Panc1 (cell line): ENCODE results near the gene SDK2. TPM values are rescaled to one million over a fixed set of nuclear protein-coding genes. Genes with fewer than 3 reads are reported as not detected.

Source experiments
- ATAC-seq: fragments of 200-7000 bp; cut with Tn5 transposase; 2 replicates; pipeline ENCODE4 v1.9.1; 2020; ENCODE audit warnings: mild to moderate bottlenecking, moderate library complexity
- BruUV-seq: library from RNA; stranded (reverse); fragments of 400-500 nt; replicated peaks from 2 replicates; lab custom pipeline; 2021; lab: Mats Ljungman, UMichigan
- CTCF ChIA-PET: fragments of 300-600 bp; sonication (Branson Sonifier 250); formaldehyde crosslinking; loops from one replicate; lab custom pipeline; 2022; ENCODE audit warnings: antibody characterized with exemption; lab: Charles Lee
- POLR2A ChIA-PET: fragments of 300-600 bp; sonication (Branson Sonifier 250); formaldehyde crosslinking; loops from one replicate; lab custom pipeline; 2022; ENCODE audit warnings: antibody characterized with exemption; lab: Charles Lee
- DNase-seq: peaks from one replicate; pipeline ENCODE4 v3.0.0-alpha.2; 2010; ENCODE audit warnings: low read depth, low spot score
- H3K27ac ChIP-seq: 2 replicates; pipeline ENCODE4 v1.5.1; 2011; ENCODE audit warnings: mild to moderate bottlenecking, low read length, inconsistent platforms
- H3K27me3 ChIP-seq: fragments of 200-500 bp; sonication (Bioruptor generic); 2 replicates; pipeline ENCODE4 v1.6.0; 2014; ENCODE audit warnings: low read length, inconsistent platforms; ENCODE audit not compliant: control insufficient read depth, insufficient read depth
- H3K36me3 ChIP-seq: fragments of 200-500 bp; sonication (Bioruptor generic); 2 replicates; pipeline ENCODE4 v1.5.1; 2014; ENCODE audit warnings: inconsistent platforms, mild to moderate bottlenecking, low read length, moderate library complexity; ENCODE audit not compliant: control insufficient read depth, insufficient read depth
- H3K4me1 ChIP-seq: 2 replicates; pipeline ENCODE4 v1.5.1; 2011; ENCODE audit warnings: inconsistent platforms, mild to moderate bottlenecking, low read length, moderate library complexity; ENCODE audit not compliant: control insufficient read depth, insufficient read depth
- H3K4me3 ChIP-seq, 2 experiments: 2 replicates each; pipeline ENCODE4 v1.5.1; 2011 to 2012; ENCODE audit warnings: low read depth in 2 of 2, low read length in 2 of 2, mild to moderate bottlenecking in 2 of 2, inconsistent platforms in 1 of 2, moderate library complexity in 1 of 2
- H3K9me3 ChIP-seq: fragments of 200-500 bp; sonication (Bioruptor generic); 2 replicates; pipeline ENCODE4 v1.5.1; 2014; ENCODE audit warnings: low read depth, mild to moderate bottlenecking, inconsistent platforms, low read length, moderate library complexity; ENCODE audit not compliant: control insufficient read depth, insufficient read depth
- CTCF ChIP-seq: fragments of 450-650 bp; IDR thresholded peaks from 2 replicates; pipeline ENCODE4 v1.5.1; 2017; ENCODE audit warnings: mild to moderate bottlenecking
- POLR2AphosphoS5 ChIP-seq: IDR thresholded peaks from 2 replicates; pipeline ENCODE4 v1.6.1; 2012; ENCODE audit warnings: mild to moderate bottlenecking, low read depth, low read length, moderate library complexity
- SIN3A ChIP-seq: IDR thresholded peaks from 2 replicates; pipeline ENCODE4 v1.6.1; 2012; ENCODE audit warnings: low read depth, mild to moderate bottlenecking, low read length, moderate library complexity, borderline replicate concordance; ENCODE audit not compliant: insufficient read depth
- TCF7L2 ChIP-seq: IDR thresholded peaks from 2 replicates; pipeline ENCODE4 v1.6.1; 2011; ENCODE audit warnings: mild to moderate bottlenecking, low read depth, low read length, inconsistent platforms
- in situ Hi-C: cut with HindIII; loops from 2 replicates; pipeline ENCODE4 v1.10.0; 2016; ENCODE audit warnings: low sequenced_read_pairs, low pct_unique_long_range_greater_than_20kb
- intact Hi-C: fragments of 100-400 bp; cut with micrococcal nuclease; formaldehyde crosslinking; loops from one replicate; pipeline ENCODE4 v1.10.0; 2022; ENCODE audit not compliant: unreplicated experiment
- total RNA-seq: library from RNA; stranded (reverse); gene quantifications from one replicate; pipeline ENCODE4 v1.2.1, GENCODE V29; 2021; ENCODE audit not compliant: unreplicated experiment
- TF ChIP-seq, protein P1 (sequence below), 2 experiments: IDR thresholded peaks; 2 replicates each; pipeline ENCODE4 v1.6.1; 2011 to 2012; ENCODE audit warnings: low read depth in 2 of 2, control low read depth in 1 of 2, low read length in 1 of 2, mild to moderate bottlenecking in 1 of 2, moderate library complexity in 1 of 2; ENCODE audit not compliant: insufficient read depth in 1 of 2

Gene SDK2
- total RNA-seq, 1 experiment from 2014 or later, result 0.41 TPM

DNA sequence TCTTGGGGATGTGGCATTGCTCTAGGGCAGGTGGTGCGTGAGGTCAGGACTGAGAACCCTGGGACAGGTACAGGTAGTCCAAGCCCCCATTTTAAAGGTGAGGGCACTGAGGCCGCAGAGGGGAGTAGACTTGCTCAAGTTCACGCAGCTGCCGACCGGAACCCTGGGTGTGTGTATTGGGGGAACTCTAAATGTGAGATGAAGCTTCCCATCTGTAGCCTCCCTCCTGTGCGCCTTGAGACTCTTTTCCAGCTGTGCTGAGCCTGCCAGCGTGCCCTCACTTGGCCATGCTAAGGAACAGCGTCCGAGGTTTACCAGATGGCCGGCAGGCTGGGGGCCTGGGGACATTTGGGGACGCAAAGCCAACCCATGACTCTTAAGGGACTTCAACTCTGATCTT lies 253.4 kb downstream of the SDK2 start:
- intact Hi-C loops (no loop called here), in situ Hi-C loops (no loop called here)
- Histone ChIP-seq H3K4me3 (no peak overlapping the region), H3K27me3 (no peaks in the 10 kb centered on the region; the same call in 1 of the 2 replicates), H3K36me3 (no peaks in the 10 kb centered on the region), H3K4me1 (no peaks in the 10 kb centered on the region), H3K27ac (no peak overlapping the region), H3K9me3 (no peaks in the 10 kb centered on the region)
- BruUV-seq, result no TSS peak
- TF ChIP-seq POLR2AphosphoS5 (no peak), SIN3A (no peak), CTCF (no peak), TCF7L2 (no peak)
- TF ChIP-seq, protein P1, sequence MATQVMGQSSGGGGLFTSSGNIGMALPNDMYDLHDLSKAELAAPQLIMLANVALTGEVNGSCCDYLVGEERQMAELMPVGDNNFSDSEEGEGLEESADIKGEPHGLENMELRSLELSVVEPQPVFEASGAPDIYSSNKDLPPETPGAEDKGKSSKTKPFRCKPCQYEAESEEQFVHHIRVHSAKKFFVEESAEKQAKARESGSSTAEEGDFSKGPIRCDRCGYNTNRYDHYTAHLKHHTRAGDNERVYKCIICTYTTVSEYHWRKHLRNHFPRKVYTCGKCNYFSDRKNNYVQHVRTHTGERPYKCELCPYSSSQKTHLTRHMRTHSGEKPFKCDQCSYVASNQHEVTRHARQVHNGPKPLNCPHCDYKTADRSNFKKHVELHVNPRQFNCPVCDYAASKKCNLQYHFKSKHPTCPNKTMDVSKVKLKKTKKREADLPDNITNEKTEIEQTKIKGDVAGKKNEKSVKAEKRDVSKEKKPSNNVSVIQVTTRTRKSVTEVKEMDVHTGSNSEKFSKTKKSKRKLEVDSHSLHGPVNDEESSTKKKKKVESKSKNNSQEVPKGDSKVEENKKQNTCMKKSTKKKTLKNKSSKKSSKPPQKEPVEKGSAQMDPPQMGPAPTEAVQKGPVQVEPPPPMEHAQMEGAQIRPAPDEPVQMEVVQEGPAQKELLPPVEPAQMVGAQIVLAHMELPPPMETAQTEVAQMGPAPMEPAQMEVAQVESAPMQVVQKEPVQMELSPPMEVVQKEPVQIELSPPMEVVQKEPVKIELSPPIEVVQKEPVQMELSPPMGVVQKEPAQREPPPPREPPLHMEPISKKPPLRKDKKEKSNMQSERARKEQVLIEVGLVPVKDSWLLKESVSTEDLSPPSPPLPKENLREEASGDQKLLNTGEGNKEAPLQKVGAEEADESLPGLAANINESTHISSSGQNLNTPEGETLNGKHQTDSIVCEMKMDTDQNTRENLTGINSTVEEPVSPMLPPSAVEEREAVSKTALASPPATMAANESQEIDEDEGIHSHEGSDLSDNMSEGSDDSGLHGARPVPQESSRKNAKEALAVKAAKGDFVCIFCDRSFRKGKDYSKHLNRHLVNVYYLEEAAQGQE (IDR thresholded peaks at IDR 0.05; ENCODE audit: insufficient read depth in 1 of 2, low read depth in 2 of 2, low read length in 1 of 2), result no peak
- CTCF ChIA-PET, result no interaction called here
- no peak for ATAC-seq
- no peak for DNase-seq
- POLR2A ChIA-PET, result no interaction called here

DNA sequence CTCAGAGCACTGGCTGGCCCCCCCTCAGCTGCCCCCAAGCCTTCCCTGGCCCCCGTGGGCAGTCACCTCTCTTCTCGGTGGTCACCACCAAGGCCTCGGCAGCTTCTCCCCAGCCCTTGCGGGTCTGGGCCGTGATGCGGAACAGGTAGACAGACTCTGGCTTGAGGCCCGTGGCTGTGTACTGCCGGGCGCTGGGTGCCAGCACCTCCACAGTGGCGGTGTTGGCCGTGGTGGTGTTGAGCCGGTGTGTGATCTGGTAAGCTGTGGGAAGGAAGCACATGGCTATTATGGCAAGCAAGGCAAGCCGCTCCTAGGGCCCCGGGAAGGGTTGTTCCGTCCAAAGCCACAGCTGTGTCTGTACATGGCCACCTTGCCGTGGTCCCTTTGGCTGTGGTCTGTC lies 254.0 kb downstream of the SDK2 start:
- in situ Hi-C loops, result no loop called here
- POLR2A ChIA-PET, result interaction anchor here (0.6 kb wide), 1 partner anchor 27 kb away, joined by 4 read pairs; no protein-coding TSS in a partner anchor
- intact Hi-C loops, result no loop called here

More for the DNA sequence above, 254.0 kb downstream of the SDK2 start:
- no peak overlapping the region for H3K27ac ChIP-seq
- H3K9me3 ChIP-seq, result no peaks in the 10 kb centered on the region
- H3K4me3 ChIP-seq, result no peak overlapping the region
- no peak for DNase-seq
- H3K27me3 ChIP-seq, result no peaks in the 10 kb centered on the region; the same call in 1 of the 2 replicates
- CTCF ChIA-PET, result no interaction called here
- no peak for ATAC-seq
- no TSS peak for BruUV-seq
- no peaks in the 10 kb centered on the region for H3K4me1 ChIP-seq
- H3K36me3 ChIP-seq, result no peaks in the 10 kb centered on the region
- TF ChIP-seq SIN3A (no peak), TCF7L2 (no peak), CTCF (no peak), POLR2AphosphoS5 (no peak)
- TF ChIP-seq, protein P1 (IDR thresholded peaks at IDR 0.05; ENCODE audit: insufficient read depth in 1 of 2, low read depth in 2 of 2, low read length in 1 of 2), result no peak
